IMR-90 (cell line): ENCODE results near the gene RBKS. TPM values are rescaled to one million over a fixed set of nuclear protein-coding genes. Genes with fewer than 3 reads are reported as not detected.
A peak's percentile ranks its signal among the peaks of the same experiment; 100 is the strongest.

ENCODE experiments used
- ATAC-seq: fragments of 200-7000 bp; cut with Tn5 transposase; 2 replicates; pipeline ENCODE4 v1.9.1; 2020; ENCODE audit warnings: low read depth, mild to moderate bottlenecking, moderate library complexity
- BruUV-seq: library from RNA; stranded (reverse); fragments of 400-500 nt; replicated peaks from 2 replicates; lab custom pipeline; 2021; lab: Mats Ljungman, UMichigan
- CTCF ChIA-PET: fragments of 300-600 bp; formaldehyde crosslinking; extraction: SDS; loops from one replicate; lab custom pipeline; 2021; ENCODE audit warnings: antibody characterized with exemption; lab: Yijun Ruan, JAX
- POLR2A ChIA-PET: fragments of 300-600 bp; sonication (Branson Sonifier 250); formaldehyde crosslinking; loops from one replicate; lab custom pipeline; 2022; ENCODE audit warnings: antibody characterized with exemption; ENCODE audit not compliant: unreplicated experiment; lab: Charles Lee
- DNase-seq: peaks from one replicate; pipeline ENCODE4 v3.0.0; 2013
- H2AFZ ChIP-seq: replicated peaks from 2 replicates; pipeline ENCODE3; 2013; ENCODE audit warnings: low read length, mild to moderate bottlenecking; ENCODE audit not compliant: poor library complexity
- H2AK5ac ChIP-seq: 2 replicates; pipeline ENCODE4 v1.6.1; 2013; ENCODE audit warnings: low read depth, low read length, inconsistent platforms
- H2AK9ac ChIP-seq: replicated peaks from 2 replicates; pipeline ENCODE3; 2013; ENCODE audit warnings: mild to moderate bottlenecking, low read depth, low read length, moderate library complexity; ENCODE audit not compliant: poor library complexity
- H2BK120ac ChIP-seq: 2 replicates; pipeline ENCODE4 v1.6.1; 2013; ENCODE audit warnings: low read depth, low read length, inconsistent platforms
- H2BK15ac ChIP-seq: 3 replicates; pipeline ENCODE4 v1.6.1; 2013; ENCODE audit warnings: low read depth, low read length, inconsistent platforms
- H2BK20ac ChIP-seq: 2 replicates; pipeline ENCODE4 v1.6.1; 2013; ENCODE audit warnings: low read depth, mild to moderate bottlenecking, inconsistent platforms, low read length, moderate library complexity
- H2BK5ac ChIP-seq: 2 replicates; pipeline ENCODE4 v1.6.1; 2013; ENCODE audit warnings: mild to moderate bottlenecking, low read depth, low read length, inconsistent platforms; ENCODE audit not compliant: poor library complexity, severe bottlenecking
- H3K14ac ChIP-seq: replicated peaks from 2 replicates; pipeline ENCODE4 v1.6.1; 2013; ENCODE audit warnings: low read depth, low read length, inconsistent platforms
- H3K18ac ChIP-seq: 2 replicates; pipeline ENCODE4 v1.6.1; 2013; ENCODE audit warnings: low read depth, low read length, control low read depth
- H3K23ac ChIP-seq: 2 replicates; pipeline ENCODE4 v1.6.1; 2013; ENCODE audit warnings: low read depth, low read length, inconsistent platforms
- H3K27ac ChIP-seq: 2 replicates; pipeline ENCODE4 v1.5.1; 2013; ENCODE audit warnings: mild to moderate bottlenecking, control low read depth, low read length; ENCODE audit not compliant: insufficient read depth
- H3K27me3 ChIP-seq: 2 replicates; pipeline ENCODE4 v1.6.1; 2013; ENCODE audit warnings: low read length; ENCODE audit not compliant: control insufficient read depth, insufficient read depth
- H3K36me3 ChIP-seq: 2 replicates; pipeline ENCODE4 v1.6.1; 2013; ENCODE audit warnings: low read length, mixed read lengths; ENCODE audit not compliant: control insufficient read depth, insufficient read depth
- H3K4ac ChIP-seq: 2 replicates; pipeline ENCODE4 v1.6.1; 2013; ENCODE audit warnings: low read depth, low read length, inconsistent platforms
- H3K4me1 ChIP-seq: 2 replicates; pipeline ENCODE4 v1.6.1; 2013; ENCODE audit warnings: low read length, mixed read lengths; ENCODE audit not compliant: control insufficient read depth, insufficient read depth
- H3K4me2 ChIP-seq: 2 replicates; pipeline ENCODE4 v1.6.1; 2013; ENCODE audit warnings: low read depth, mild to moderate bottlenecking, control low read depth, low read length, moderate library complexity
- H3K4me3 ChIP-seq: 2 replicates; pipeline ENCODE4 v1.5.1; 2013; ENCODE audit warnings: low read depth, mild to moderate bottlenecking, control low read depth, low read length, moderate library complexity; ENCODE audit not compliant: insufficient read depth
- H3K56ac ChIP-seq: 2 replicates; pipeline ENCODE4 v1.6.1; 2013; ENCODE audit warnings: low read length, inconsistent platforms; ENCODE audit not compliant: insufficient read depth; ENCODE audit errors: extremely low read depth
- H3K79me1 ChIP-seq, 2 experiments: 2 replicates each; pipeline ENCODE4 v1.6.1; 2013; ENCODE audit warnings: low read length in 2 of 2, inconsistent platforms in 1 of 2, low read depth in 1 of 2
- H3K9ac ChIP-seq: 2 replicates; pipeline ENCODE4 v1.6.1; 2013; ENCODE audit warnings: low read depth, low read length, control low read depth
- H3K9me1 ChIP-seq: 2 replicates; pipeline ENCODE4 v1.6.1; 2013; ENCODE audit warnings: low read length, inconsistent platforms; ENCODE audit not compliant: insufficient read depth
- H3K9me3 ChIP-seq: 2 replicates; pipeline ENCODE4 v1.6.1; 2013; ENCODE audit warnings: low read length; ENCODE audit not compliant: control insufficient read depth, insufficient read depth
- H4K20me1 ChIP-seq: 2 replicates; pipeline ENCODE4 v1.6.1; 2013; ENCODE audit warnings: low read length, inconsistent platforms; ENCODE audit not compliant: insufficient read depth
- H4K5ac ChIP-seq: 2 replicates; pipeline ENCODE4 v1.6.1; 2013; ENCODE audit warnings: mild to moderate bottlenecking, low read depth, low read length, control low read depth
- H4K8ac ChIP-seq, 2 experiments: 2 replicates each; pipeline ENCODE4 v1.6.1; 2013; ENCODE audit warnings: low read depth in 2 of 2, low read length in 2 of 2, control low read depth in 1 of 2, inconsistent platforms in 1 of 2
- H4K91ac ChIP-seq: 2 replicates; pipeline ENCODE4 v1.6.1; 2013; ENCODE audit warnings: low read depth, low read length, inconsistent platforms; ENCODE audit not compliant: insufficient read depth
- BHLHE40 ChIP-seq: fragments of 150-350 bp; IDR thresholded peaks from 2 replicates; pipeline ENCODE4 v1.6.1; 2016; ENCODE audit warnings: mild to moderate bottlenecking, low read depth, low read length
- CTCF ChIP-seq: conservative IDR thresholded peaks from 2 replicates; pipeline ENCODE4 v1.5.1; 2012; ENCODE audit warnings: mild to moderate bottlenecking, low read depth, low read length, improper control_type of control experiment
- MAZ ChIP-seq: IDR thresholded peaks from 2 replicates; pipeline ENCODE4 v1.6.1; 2012; ENCODE audit warnings: low read depth, mild to moderate bottlenecking, low read length, improper control_type of control experiment, moderate library complexity, borderline replicate concordance
- NFE2L2 ChIP-seq: fragments of 150-350 bp; IDR thresholded peaks from 2 replicates; pipeline ENCODE4 v1.6.1; 2016; ENCODE audit warnings: low read depth, mild to moderate bottlenecking, low read length
- POLR2A ChIP-seq: IDR thresholded peaks from 2 replicates; pipeline ENCODE4 v1.6.1; 2012; ENCODE audit warnings: mild to moderate bottlenecking, low read depth, low read length
- RCOR1 ChIP-seq: IDR thresholded peaks from 2 replicates; pipeline ENCODE4 v1.6.1; 2012; ENCODE audit warnings: mild to moderate bottlenecking, low read length, improper control_type of control experiment; ENCODE audit not compliant: insufficient replicate concordance
- WGBS, 2 experiments: methylation state at CpG; one replicate each; pipeline versions ENCODE4 v1.1.5 to v1.1.7; 2013; ENCODE audit warnings: missing lambda C conversion rate in 2 of 2; ENCODE audit not compliant: insufficient read length in 1 of 2; ENCODE audit errors: extremely low coverage in 2 of 2; 5-methylcytosine and 5-hydroxymethylcytosine counted together
- dilution Hi-C: fragments of 300-500 bp; cut with HindIII; formaldehyde crosslinking; loops from one replicate; pipeline ENCODE4 v1.14.3; 2018; ENCODE audit warnings: low sequenced_read_pairs; ENCODE audit not compliant: unreplicated experiment
- in situ Hi-C: fragments of 300-500 bp; cut with MboI; formaldehyde crosslinking; loops from 3 replicates; pipeline ENCODE4 v1.14.3; 2019; ENCODE audit warnings: low sequenced_read_pairs, inconsistent platforms, mixed read lengths
- intact Hi-C: fragments of 100-400 bp; cut with micrococcal nuclease; formaldehyde crosslinking; loops from 2 replicates; pipeline ENCODE4 v1.10.0; 2022
- polyA plus RNA-seq, 3 experiments: library from polyadenylated mRNA; depleted of rRNA; stranded (reverse); fragments of >200 nt; gene quantifications; 2 replicates each; pipeline ENCODE4 v1.2.3, GENCODE V29; 2012; ENCODE audit warnings: low replicate concordance in 1 of 3
- total RNA-seq: library from RNA; depleted of rRNA; stranded (reverse); fragments of >200 nt; gene quantifications from 2 replicates; pipeline ENCODE4 v1.2.3, GENCODE V29; 2012

RBKS gene
- total and polyA plus RNA-seq, 2 of the 4 experiments (the other 2 are of a cell fraction), result 1.1 to 1.4 TPM

- Histone ChIP-seq H3K27me3 (no peaks in the 10 kb centered on the region), H2BK20ac (no peak overlapping the region), H4K20me1 (no peaks in the 10 kb centered on the region), H4K8ac (no peak overlapping the region), H3K23ac (no peak overlapping the region), H2AFZ (no peak overlapping the region), H4K91ac (no peak overlapping the region), H3K4ac (no peak overlapping the region), H3K9me1 (no peaks in the 10 kb centered on the region), H2BK15ac (no peak overlapping the region), H3K9me3 (no peaks in the 10 kb centered on the region), H3K36me3 (no peaks in the 10 kb centered on the region), H3K79me1 (peaks cover 0 to 5% of the 10 kb centered on the region in 2 experiments; a peak in 1 of 4 replicates), H3K4me3 (no peak overlapping the region), H2BK120ac (no peak overlapping the region), H3K18ac (no peak overlapping the region), H2BK5ac (no peak overlapping the region), H3K14ac (no peak overlapping the region), H4K5ac (no peak overlapping the region), H3K56ac (no peak overlapping the region), H3K4me1 (no peaks in the 10 kb centered on the region), H3K9ac (no peak overlapping the region), H3K27ac (no peak overlapping the region), H2AK5ac (no peak overlapping the region), H3K4me2 (no peak overlapping the region), H2AK9ac (no peak overlapping the region)
- TF ChIP-seq MAZ, result no peak
- no peak for TF ChIP-seq RCOR1
- no peak for TF ChIP-seq POLR2A
- TF ChIP-seq BHLHE40, result no peak
- no peak for TF ChIP-seq NFE2L2
- no peak for TF ChIP-seq CTCF
- no CpG with 5 or more reads among the region's 4 CpGs for WGBS, 2 experiments
- ChIA-PET CTCF (interaction anchor here (0.6 to 1.2 kb wide), 2 partner anchors 10 to 1032 kb away, joined by 4 to 8 read pairs; no protein-coding TSS in a partner anchor), POLR2A (no interaction called here)
- dilution Hi-C loops, result no loop called here
- in situ Hi-C loops, result no loop called here
- intact Hi-C loops, result no loop called here
- ATAC-seq (no peak), DNase-seq (peak; percentile 49)
- BruUV-seq, result no TSS peak
Observed at GRCh38 chr2:27920148-27920885, 30.1 kb upstream of the RBKS start.
